HG03457 (cell line): Measurements from ENCODE around the gene DLG5.

Source experiments
- ATAC-seq: cut with Tn5 transposase; IDR thresholded peaks from one replicate; pipeline ENCODE4 v1.9.1; 2021; ENCODE audit warnings: moderate number of reproducible peaks; ENCODE audit not compliant: unreplicated experiment

The DLG5 gene

DNA sequence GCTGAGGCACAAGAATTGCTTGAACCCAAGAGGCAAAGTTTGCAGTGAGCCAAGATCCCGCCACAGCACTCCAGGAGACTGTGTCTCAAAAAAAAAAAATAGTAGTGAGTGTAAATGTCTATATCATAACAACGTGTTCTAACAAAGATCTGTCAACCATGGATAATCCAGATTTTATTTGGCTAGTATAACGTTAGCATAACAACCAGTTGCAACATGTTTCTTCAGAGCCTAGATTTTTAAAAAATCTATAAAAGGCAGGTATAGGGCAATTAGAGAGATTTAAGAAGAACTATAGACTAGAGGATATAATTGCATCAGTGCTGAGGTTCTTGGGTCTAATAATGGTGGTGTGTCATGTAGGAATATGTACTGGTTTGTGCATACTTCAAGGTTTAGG is 30.5 kb downstream of the DLG5 start:
- no peak for ATAC-seq

DNA sequence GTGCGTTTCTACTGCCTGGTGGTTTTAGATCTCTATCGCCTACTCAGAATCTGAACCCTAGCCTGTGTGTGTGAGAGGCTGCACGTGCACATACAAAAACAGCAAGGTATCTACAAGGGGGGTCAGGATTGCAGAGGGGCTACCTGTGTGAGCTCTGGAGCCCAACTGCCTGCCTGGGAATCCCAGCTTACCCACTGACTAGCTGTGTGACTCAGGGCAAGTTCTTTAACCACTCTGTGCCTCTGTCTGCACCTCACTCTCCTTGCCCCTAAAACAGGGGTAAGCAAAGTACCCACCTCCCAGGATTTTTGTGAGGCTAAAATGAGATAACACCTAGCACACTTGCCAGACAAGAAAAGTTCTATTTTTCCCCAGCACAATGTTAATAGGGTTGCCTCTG is 32.5 kb downstream of the DLG5 start:
- no peak for ATAC-seq

DNA sequence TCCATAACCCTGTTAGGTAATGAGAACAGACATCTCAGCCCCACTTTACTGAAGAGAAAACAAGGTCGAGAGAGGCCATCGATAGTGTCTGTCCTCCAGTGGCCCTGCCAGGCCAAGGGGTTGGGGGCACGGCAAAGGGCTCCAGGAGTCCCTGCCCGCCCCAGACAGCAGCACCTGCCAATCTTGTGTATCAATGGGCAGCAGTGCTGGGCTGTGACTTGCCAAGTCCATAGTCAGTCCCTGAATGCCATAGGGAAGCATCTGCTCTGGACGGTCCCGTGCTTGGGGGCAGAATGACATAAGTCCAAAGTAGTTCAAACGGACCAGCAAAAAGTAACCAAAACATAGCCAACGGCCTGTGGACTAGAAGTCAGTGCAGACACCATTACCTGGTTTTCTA is 33.2 kb downstream of the DLG5 start:
- no peak for ATAC-seq

DNA sequence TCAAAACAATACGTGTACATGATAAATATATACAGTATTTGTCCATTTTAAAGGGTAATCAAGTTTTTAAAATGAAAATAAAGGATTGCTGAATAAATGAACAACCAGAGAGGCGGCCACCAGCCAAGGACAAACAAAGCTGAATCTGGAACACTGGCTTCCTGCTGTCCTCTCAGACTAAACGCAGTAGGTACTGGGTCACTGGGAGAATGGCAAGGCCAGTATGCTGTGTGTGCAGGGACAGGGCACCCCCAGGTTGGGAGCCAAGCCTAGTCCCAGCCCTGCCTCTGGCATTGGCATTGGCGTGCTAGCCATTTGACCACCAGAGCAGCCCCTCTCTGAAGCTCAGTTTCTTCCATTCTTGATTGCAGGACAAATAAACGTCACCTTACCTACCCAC is 33.8 kb downstream of the DLG5 start:
- ATAC-seq, result no peak

DNA sequence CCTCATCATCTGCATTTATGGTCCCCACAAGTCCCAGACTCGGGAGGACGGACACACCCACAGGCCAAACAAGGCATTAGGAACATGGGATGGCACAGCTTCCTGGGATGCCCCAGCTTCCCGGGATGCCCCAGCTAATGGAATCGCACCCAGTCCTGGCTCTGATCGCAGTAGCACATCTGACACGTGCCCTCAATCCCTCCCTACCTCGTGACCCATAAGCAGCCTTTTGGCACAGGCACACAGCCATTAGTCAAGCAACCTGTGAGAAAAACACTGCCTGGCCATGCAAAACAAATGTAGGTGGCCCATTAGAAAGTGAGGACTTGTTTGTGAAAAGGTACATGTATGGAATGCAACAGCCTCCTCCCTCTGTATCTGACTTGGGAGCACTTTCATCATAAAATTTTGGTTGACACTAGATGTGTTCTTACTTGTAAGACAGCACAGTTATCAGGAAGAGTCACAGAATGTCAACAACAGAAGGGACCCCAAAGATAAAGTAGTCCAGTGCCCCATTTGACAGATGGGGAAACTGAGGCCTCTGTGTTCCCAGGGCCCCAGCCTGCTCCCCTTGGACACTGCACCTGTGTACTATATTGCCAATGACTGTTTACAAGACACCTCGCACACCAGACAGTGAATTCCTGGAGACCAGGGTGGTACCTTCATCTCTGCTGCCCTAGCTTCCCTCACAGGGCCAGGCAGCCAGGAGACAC is 34.4 kb downstream of the DLG5 start:
- no peak for ATAC-seq

DNA sequence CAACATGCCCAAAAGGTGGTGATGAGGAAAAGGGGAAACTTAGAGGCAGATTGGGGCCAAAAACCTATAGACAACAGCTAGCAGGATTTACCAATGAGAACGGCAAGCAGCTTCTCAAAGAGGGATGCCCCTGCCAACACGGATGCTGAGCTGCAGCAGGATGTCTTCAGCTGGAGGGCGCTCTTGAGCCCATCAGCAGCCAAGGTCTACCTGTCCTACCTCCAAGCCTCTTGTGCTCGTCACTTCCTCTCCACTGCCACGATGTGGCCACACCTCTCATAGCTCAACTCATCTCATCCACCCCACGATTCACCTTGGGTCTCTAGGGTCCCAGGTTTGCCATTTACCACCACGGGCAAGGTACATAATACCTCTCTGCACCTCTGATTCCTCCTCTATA is 36.5 kb downstream of the DLG5 start:
- ATAC-seq, result no peak

DNA sequence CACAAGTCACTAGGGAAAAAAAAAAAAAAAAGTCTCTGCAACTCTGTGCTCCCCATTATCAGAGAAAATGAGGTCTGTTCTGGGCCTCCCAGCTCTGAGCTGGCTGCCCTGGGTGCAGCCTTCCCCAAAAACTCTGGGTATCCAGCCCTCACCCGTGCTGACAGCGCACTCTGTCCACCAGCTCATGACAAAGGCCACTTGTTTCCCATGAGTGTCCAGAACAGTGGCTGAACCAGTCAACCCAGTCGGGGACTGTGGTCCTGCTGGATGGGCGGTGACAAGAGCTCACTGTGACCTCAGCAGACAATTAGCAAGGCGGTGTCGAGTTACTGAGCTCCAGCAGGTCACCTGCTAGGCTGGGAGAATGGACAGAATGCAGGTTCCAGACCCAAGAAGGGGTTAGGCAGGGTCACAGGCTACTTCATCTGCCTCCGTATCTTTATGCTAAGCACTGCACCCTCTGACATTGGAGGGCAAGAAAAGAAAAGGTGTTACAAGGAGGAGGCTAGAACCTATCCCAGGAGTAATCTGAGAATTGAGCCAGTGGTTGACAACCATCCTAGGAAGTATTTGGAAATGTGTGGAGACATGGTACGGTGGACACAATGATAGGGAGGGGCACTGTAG is 37.2 kb downstream of the DLG5 start:
- ATAC-seq, result no peak

DNA sequence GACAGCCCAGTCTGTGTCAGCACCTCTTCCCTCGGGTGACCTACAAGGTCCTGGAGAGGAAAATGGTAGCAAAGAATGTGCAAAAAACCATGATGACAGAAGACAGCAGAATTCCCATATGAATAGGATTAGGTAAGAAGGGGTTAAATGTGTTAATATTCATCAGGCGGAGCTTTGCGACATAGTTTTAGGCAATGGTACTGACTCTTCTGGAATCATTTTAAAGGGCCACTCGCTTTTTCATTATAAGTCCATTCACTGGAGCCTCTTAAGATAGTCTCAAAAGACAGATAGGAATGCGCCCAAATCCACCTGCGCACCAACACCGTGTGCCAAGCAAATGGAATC is 38.2 kb downstream of the DLG5 start:
- no peak for ATAC-seq

DNA sequence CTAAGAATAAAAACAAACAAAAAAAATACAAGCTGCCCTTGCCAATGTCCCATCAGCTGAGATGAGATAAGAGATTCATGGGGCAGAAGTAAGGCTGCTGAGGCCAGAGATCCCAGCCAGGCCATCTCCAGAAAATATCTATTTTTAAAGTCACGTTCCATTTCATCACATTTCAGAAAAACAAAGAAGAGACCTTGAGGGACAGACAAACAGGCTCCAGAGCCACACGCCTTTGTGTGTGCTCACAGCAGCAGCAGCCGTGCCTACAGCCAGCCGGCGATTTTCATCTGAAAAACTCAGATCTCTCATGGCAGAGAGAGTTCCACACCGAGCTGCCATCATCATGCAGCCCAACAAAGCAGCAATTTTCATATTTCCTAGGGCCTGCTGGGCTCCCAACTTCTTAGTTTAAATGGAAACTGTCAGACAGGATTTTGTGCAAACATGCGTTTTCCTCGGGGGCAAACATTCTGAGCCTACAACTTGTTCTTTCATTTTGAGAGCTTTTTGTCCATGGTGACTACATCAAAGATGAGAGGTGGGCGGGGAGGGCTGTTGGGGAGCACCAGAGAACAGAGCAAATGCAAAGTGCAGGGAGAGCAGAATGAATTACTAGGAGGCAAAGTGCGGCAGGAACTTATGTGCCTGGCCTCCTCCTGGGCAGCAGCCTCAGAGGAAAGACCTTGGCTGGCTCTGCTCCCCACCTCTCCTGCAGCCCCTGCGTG is 38.8 kb downstream of the DLG5 start:
- ATAC-seq, result no peak

DNA sequence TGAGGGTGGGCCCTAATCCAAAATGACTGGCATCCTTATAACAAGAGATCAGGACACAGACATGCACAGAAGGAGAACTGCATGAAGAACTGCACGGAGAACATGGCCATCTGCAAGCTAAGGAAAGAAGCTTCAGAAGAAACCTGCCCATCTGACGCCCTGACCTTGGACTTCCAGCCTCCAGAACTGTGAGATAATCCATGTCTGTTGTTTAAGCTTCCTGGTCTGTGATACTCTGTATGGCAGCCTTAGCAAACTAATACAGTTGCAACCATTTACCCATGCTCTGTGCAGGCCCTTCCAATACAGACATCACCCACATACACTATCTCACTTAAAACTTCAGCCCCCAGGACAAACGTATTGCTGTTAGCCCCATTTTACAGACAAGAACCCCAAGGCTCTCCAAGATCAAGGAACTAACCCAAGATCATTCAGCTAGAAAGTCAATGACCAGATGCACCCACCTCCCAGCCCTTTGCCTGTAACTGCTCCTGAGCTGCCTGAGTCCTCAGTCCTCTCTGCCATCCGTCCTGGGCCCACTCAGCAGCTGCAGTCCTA is 39.7 kb downstream of the DLG5 start:
- no peak for ATAC-seq

DNA sequence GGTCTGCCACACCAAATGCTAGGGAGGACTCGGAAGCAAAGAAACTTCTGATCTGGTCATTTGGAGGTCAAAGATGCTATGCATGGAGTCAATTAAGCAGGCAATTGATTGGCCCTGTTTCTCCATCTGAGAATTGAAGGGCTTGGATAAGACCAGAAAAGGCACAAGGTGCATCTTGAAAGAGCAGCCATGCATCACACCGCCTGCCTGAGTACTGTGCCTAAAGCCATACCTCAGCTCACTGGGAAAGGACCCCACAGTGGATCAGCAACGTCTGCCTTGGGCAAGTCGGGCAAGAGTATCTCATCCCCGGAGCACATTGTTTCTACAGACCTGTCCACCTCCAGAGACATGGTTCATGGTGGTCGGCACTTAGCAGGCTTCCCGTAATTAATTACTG is 42.4 kb downstream of the DLG5 start:
- ATAC-seq, result no peak

DNA sequence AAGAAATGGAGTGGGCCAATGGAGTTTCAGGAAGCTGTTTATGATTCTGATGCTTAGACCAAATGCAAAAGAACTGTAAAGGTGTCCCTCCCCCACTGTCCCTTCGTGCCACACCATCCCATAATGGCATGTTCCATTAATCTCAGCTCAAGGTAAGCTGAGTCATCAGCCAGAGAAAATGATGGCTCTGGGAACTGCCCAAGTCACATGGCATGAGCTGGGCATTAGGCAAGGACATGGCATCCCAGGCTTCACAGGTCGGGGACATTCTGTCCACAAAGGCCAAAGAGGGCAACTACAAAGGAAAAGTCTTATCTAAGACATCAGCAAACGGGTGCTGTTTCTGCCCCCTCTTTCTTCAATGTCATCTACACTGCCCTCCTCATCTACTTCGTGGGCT is 44.9 kb downstream of the DLG5 start:
- no peak for ATAC-seq

DNA sequence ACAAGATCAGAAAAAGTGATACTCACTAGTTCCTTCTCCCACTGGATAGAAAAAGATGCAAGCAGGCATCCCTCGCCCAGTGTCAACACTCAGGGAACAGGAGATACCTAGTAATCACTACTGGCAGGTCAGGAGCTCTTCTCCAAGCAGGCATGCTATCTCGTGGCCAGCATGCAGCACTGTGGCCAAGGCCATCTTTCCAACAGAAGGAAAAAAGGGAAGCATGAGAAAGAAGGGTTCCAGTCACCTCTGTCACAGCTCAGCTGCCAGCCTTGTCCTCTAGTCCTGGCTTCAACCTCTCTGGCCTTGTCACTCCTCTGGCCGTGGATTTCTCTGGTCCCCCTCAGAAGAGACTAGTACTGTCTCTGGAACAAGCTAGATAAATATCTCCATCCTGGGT is 45.3 kb downstream of the DLG5 start:
- no peak for ATAC-seq

DNA sequence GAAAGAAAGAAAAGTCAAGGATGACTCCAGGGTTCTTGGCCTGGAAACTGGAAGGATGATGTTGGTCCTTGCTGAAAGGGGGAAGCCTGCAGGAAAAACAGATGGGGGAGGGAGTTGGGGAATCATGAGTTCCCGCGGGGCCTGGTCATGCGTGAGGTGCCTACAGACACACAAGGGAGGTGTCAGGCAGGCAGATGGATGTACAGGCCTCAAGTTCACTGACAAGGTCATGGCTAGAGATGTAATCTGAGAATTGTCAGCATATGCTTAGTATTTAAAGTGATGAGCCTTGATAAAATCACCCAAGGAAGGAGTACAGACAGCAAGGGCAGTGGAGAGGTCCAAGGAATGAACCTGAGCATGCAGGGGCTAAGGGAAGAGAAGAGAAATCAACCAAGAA is 46.8 kb downstream of the DLG5 start:
- ATAC-seq, result no peak

DNA sequence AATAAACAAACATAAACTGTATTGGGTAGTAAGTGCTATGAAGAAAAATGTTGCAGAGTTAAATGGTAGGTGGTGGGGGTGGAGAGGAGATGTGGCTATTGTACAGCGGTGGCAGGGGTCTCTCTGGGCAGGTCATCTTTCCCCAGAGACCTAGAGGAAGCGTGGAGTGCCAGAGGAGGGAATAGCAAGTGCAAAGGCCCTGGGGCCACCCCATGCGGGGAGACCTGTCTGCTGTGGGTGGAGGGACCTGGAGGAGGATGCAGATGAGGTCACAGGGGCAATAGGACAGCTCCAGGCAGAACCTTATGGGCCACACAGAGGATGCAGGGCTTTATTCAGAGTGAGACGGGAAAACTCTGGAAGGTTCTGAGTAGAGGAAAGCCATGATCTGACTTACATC is 47.5 kb downstream of the DLG5 start:
- ATAC-seq, result no peak

DNA sequence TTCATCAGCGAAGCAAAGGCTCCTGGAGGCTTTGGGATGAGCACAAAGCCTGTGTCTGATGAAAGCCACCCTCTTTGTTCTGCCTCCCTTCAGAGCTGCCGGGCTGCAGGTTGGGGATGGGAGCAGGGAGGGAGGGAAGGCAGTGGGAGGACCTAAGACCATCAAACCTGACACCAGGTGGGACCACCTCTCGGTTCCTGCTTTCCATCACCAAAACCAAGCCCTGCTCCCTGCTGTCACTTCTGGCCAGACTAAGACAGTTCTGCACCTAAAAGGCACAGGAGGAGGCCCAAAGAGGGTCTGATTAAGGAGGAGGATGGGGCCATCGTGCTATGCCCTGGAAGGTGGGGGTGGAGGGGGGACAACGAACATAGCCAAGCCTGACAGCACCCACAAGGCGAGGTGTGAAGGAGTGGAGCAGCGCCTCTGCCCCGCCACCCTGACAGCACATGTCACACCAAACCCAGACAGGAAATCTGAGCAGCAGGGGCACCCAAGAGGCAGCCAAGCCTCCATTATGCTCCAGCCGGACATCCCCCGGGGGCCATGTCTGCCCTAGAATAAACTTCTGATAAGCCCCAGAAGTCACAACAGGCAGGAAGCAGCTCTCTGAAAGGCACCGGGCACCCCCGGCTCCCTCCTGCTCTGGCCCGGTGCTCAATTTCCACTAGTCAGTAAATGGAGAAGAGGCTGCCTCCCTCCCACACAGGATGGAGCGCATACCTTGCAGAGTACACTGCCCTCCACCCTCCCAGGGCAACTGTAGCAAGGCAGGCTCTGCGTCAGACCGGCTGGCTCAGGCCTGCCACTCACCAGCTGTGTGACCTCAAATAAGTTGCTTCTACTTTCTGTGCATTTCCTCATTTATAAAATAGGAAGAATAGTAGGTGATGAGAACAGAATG is 48.9 kb downstream of the DLG5 start:
- ATAC-seq, result peak; percentile 47

DNA sequence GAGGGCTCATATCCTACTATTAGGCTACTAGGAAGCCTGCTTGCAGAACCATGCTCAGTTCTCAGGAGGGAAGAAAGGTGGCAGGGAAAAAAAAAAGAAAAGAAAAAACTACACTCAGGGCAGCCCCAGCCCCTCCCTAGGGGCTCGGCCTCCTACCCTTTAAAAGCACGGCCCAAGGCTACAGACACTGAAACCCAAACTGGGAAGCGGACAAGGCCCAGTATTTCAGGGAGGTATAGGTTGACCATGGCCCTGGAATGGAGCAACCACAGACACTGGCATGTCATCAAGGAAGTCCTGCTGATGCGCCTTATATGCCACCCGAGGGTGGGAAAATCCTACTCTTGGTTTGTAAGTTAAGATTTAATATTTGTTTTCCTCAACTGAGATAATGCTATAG is 50.8 kb downstream of the DLG5 start:
- ATAC-seq, result no peak

DNA sequence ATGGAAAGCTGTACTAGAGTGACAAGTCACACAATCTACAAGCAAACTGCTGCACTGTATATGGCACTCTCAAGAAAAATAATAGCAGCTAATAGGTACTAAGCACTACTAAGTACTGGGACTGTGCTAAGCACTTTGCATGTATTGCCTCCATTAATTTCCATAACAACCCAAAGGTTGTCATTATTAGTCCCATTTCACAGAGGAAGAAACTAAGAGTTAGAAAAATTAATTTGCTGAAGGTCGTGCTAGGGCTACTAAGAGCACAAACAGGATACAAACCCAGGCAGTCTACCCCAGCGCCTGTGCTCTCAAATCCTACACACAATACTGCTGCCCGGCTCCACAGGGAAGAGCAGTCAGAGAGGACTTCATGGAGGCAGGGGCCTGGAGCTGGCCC is 51.7 kb downstream of the DLG5 start:
- no peak for ATAC-seq

DNA sequence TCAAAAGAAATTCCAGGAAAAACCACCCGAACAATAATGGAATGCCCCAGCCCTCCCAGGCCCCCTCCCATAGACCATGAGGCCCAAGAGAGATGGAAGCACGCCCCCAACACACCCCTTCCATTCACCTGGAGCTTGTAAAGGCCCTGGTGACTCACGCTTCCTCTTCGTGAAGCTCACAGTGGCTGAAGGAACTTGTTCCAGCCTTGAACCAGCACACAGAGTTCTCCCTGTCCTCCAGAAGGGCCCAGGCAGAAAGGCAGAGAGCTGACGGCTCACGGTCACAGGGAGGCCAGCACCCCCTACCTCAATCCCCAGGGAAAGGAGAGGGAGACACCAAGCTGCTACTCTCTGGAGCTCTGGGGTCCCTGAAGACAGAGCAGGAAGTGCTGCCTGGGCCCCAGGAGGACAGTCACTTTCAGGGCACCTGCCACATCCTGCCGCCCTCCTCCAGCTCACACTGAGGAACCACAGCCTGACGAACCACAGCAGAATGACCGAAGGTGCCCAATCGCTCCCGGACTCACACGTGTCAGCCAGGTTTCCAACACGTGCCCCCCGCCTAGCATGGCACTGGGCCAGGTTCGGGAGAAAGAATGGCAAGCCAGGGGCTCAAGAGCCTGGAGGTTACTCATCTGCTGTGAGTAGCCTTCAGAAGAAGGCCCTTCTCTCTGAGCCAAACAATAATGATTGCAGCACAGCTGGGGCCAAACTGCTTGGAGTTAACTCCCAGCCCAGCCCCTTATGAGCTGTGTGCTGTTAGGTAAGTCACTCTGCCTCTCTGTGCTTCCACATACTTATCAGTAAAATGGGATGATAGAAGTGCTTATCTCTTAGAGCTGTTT is 52.8 kb downstream of the DLG5 start:
- ATAC-seq, result peak; percentile 83

DNA sequence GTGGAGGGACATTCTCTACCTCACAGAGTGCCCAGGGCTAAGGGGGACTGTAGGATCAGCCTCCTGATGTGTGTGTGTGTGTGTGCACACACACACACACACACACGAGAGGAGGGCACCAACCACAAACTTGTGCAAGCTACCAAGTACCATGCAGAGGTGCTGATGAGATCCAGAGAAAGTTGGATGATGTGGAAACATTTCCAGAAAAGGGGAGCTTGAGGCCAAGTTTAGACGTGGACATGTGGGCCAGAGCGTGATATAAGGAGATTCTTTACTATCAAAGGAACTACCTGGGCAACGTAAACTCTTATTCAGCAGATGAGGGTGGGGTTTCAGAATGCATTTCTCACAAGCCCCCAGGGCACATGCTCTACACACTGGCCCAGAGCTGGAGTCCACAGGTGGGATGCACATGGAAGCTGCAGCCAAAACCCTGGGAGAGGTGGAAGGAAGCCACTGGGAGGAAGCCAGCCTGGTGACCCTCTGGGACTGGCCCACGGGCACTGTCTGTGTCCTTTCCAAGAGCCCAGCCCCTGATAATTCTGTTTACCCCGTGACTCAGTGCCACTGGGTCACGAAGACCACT is 53.5 kb downstream of the DLG5 start:
- ATAC-seq, result no peak
